BLaER1 (cell line): Measurements from ENCODE around the gene MSI2.
A peak's percentile ranks its signal among the peaks of the same experiment; 100 is the strongest.

Experiments
- H3K27ac ChIP-seq: shearing (Covaris generic); formaldehyde crosslinking; 2 replicates; pipeline ENCODE4 v1.8.1; 2022
- H3K27me3 ChIP-seq: shearing (Covaris generic); formaldehyde crosslinking; 2 replicates; pipeline ENCODE4 v1.8.1; 2022
- H3K36me3 ChIP-seq: shearing (Covaris generic); formaldehyde crosslinking; 2 replicates; pipeline ENCODE4 v1.8.1; 2022
- H3K4me1 ChIP-seq: shearing (Covaris generic); formaldehyde crosslinking; 2 replicates; pipeline ENCODE4 v1.8.1; 2022
- H3K4me2 ChIP-seq: shearing (Covaris generic); formaldehyde crosslinking; 2 replicates; pipeline ENCODE4 v1.8.1; 2022
- H3K4me3 ChIP-seq: shearing (Covaris generic); formaldehyde crosslinking; 2 replicates; pipeline ENCODE4 v1.8.1; 2022
- H3K9ac ChIP-seq: shearing (Covaris generic); formaldehyde crosslinking; 2 replicates; pipeline ENCODE4 v1.8.1; 2022
- H3K9me3 ChIP-seq: shearing (Covaris generic); formaldehyde crosslinking; 2 replicates; pipeline ENCODE4 v1.8.1; 2022
- H4K20me1 ChIP-seq: shearing (Covaris generic); formaldehyde crosslinking; 2 replicates; pipeline ENCODE4 v1.8.1; 2022
- Cebpa-rat ChIP-seq: shearing (Covaris generic); IDR thresholded peaks from 2 replicates; pipeline ENCODE4 v1.8.1; 2022

The MSI2 gene

GRCh38 chr17:57360266-57360665 is 103.9 kb downstream of the MSI2 start:
- H4K20me1 ChIP-seq = peaks cover 100% of the 10 kb centered on the region

GRCh38 chr17:57362797-57363556 is 106.7 kb downstream of the MSI2 start:
- Histone ChIP-seq H3K27ac (no peak overlapping the region), H3K36me3 (peaks cover 97% of the 10 kb centered on the region), H3K4me2 (no peak overlapping the region), H3K9me3 (no peaks in the 10 kb centered on the region), H3K4me1 (peaks cover 82% of the 10 kb centered on the region), H3K9ac (no peak overlapping the region), H4K20me1 (peaks cover 100% of the 10 kb centered on the region), H3K27me3 (no peaks in the 10 kb centered on the region), H3K4me3 (no peak overlapping the region)
- no peak for TF ChIP-seq Cebpa-rat

More at GRCh38 chr17:57360266-57360665, 103.9 kb downstream of the MSI2 start:
- no peaks in the 10 kb centered on the region for H3K9me3 ChIP-seq
- TF ChIP-seq Cebpa-rat = no peak
- no peaks in the 10 kb centered on the region for H3K27me3 ChIP-seq
- no peak overlapping the region for H3K9ac ChIP-seq
- H3K27ac ChIP-seq = no peak overlapping the region; the same call in 1 of the 2 replicates
- H3K4me3 ChIP-seq = no peak overlapping the region
- peaks cover 84% of the 10 kb centered on the region for H3K4me1 ChIP-seq
- no peak overlapping the region for H3K4me2 ChIP-seq
- peaks cover 75% of the 10 kb centered on the region for H3K36me3 ChIP-seq

- no peaks in the 10 kb centered on the region for H3K27me3 ChIP-seq
- H3K4me2 ChIP-seq = no peak overlapping the region
- H3K4me1 ChIP-seq = peaks cover 76% of the 10 kb centered on the region
- H3K36me3 ChIP-seq = peaks cover 94% of the 10 kb centered on the region
- H3K9me3 ChIP-seq = no peaks in the 10 kb centered on the region
- peaks cover 100% of the 10 kb centered on the region for H4K20me1 ChIP-seq
- H3K9ac ChIP-seq = no peak overlapping the region
- no peak overlapping the region for H3K27ac ChIP-seq
- TF ChIP-seq Cebpa-rat = no peak
- H3K4me3 ChIP-seq = no peak overlapping the region
Observed at GRCh38 chr17:57363580-57363979, 107.3 kb downstream of the MSI2 start.

- TF ChIP-seq Cebpa-rat = no peak
- Histone ChIP-seq H3K9me3 (no peaks in the 10 kb centered on the region), H3K4me3 (no peak overlapping the region), H3K9ac (no peak overlapping the region), H3K36me3 (peaks cover 94% of the 10 kb centered on the region), H4K20me1 (peaks cover 100% of the 10 kb centered on the region), H3K4me2 (0 out of 2 replicates have a peak overlapping the region, but pooled peaks have one; percentile 17), H3K27me3 (no peaks in the 10 kb centered on the region), H3K4me1 (peaks cover 71% of the 10 kb centered on the region), H3K27ac (no peak overlapping the region)
Observed at GRCh38 chr17:57363998-57364643, 107.8 kb downstream of the MSI2 start.

- Histone ChIP-seq H3K9ac (no peak overlapping the region), H4K20me1 (peaks cover 100% of the 10 kb centered on the region), H3K27me3 (no peaks in the 10 kb centered on the region), H3K4me2 (peak overlapping the region; percentile 29; the same call in 1 of the 2 replicates), H3K4me1 (peaks cover 58% of the 10 kb centered on the region), H3K9me3 (0 out of 2 replicates have a peak, but pooled peaks cover 3% of the 10 kb centered on the region), H3K27ac (no peak overlapping the region), H3K36me3 (peaks cover 94% of the 10 kb centered on the region), H3K4me3 (no peak overlapping the region)
- no peak for TF ChIP-seq Cebpa-rat
Observed at GRCh38 chr17:57365420-57365819, 109.1 kb downstream of the MSI2 start.

GRCh38 chr17:57366177-57366557 is 109.8 kb downstream of the MSI2 start:
- Histone ChIP-seq H3K9ac (no peak overlapping the region), H3K4me2 (peak overlapping the region; percentile 35), H4K20me1 (peaks cover 100% of the 10 kb centered on the region), H3K9me3 (peaks cover 10% of the 10 kb centered on the region; the same call in 1 of the 2 replicates), H3K27ac (no peak overlapping the region), H3K27me3 (no peaks in the 10 kb centered on the region), H3K4me1 (peaks cover 51% of the 10 kb centered on the region), H3K36me3 (peaks cover 95% of the 10 kb centered on the region), H3K4me3 (no peak overlapping the region)
- no peak for TF ChIP-seq Cebpa-rat

- peaks cover 11% of the 10 kb centered on the region; the same call in 1 of the 2 replicates for H3K9me3 ChIP-seq
- H3K36me3 ChIP-seq = peaks cover 91% of the 10 kb centered on the region
- H3K9ac ChIP-seq = no peak overlapping the region
- no peaks in the 10 kb centered on the region for H3K27me3 ChIP-seq
- peaks cover 51% of the 10 kb centered on the region for H3K4me1 ChIP-seq
- H3K4me3 ChIP-seq = no peak overlapping the region
- H3K4me2 ChIP-seq = peak overlapping the region; percentile 35
- no peak overlapping the region for H3K27ac ChIP-seq
- no peak for TF ChIP-seq Cebpa-rat
- peaks cover 100% of the 10 kb centered on the region for H4K20me1 ChIP-seq
Observed at GRCh38 chr17:57366558-57367351, 110.4 kb downstream of the MSI2 start.

- H3K9me3 ChIP-seq = peaks cover 30% of the 10 kb centered on the region
- H3K36me3 ChIP-seq = peaks cover 90% of the 10 kb centered on the region
- H3K9ac ChIP-seq = no peak overlapping the region
- H3K4me1 ChIP-seq = peaks cover 41% of the 10 kb centered on the region
- H4K20me1 ChIP-seq = peaks cover 97% of the 10 kb centered on the region
- no peaks in the 10 kb centered on the region for H3K27me3 ChIP-seq
- no peak overlapping the region for H3K4me3 ChIP-seq
- no peak overlapping the region for H3K4me2 ChIP-seq
- TF ChIP-seq Cebpa-rat = no peak
- H3K27ac ChIP-seq = no peak overlapping the region
Observed at GRCh38 chr17:57368637-57369336, 112.5 kb downstream of the MSI2 start.

GRCh38 chr17:57369509-57369945 is 113.2 kb downstream of the MSI2 start:
- no peak overlapping the region for H3K4me3 ChIP-seq
- peaks cover 96% of the 10 kb centered on the region for H4K20me1 ChIP-seq
- no peaks in the 10 kb centered on the region for H3K27me3 ChIP-seq
- no peak overlapping the region for H3K9ac ChIP-seq
- H3K36me3 ChIP-seq = peaks cover 90% of the 10 kb centered on the region
- H3K4me1 ChIP-seq = peaks cover 33% of the 10 kb centered on the region
- no peak overlapping the region for H3K27ac ChIP-seq
- H3K4me2 ChIP-seq = no peak overlapping the region
- peaks cover 36% of the 10 kb centered on the region for H3K9me3 ChIP-seq
- TF ChIP-seq Cebpa-rat = no peak
